GM10248 (cell line): ENCODE data around the gene TEKT4.
"Not testable (repeated sequence)": the region's sequence is repeated elsewhere in the genome, so short reads cannot be mapped to it uniquely, and the experiment has no call there.

ENCODE experiments used
- CTCF ChIA-PET: fragments of 300-600 bp; sonication (Branson Sonifier 250); formaldehyde crosslinking; extraction: SDS; loops from one replicate; lab custom pipeline; 2021; ENCODE audit warnings: antibody characterized with exemption; lab: Yijun Ruan, JAX
- POLR2A ChIA-PET: fragments of 350-650 bp; sonication (Branson Sonifier 250); formaldehyde crosslinking; extraction: SDS; loops from one replicate; lab custom pipeline; 2020; ENCODE audit warnings: antibody characterized with exemption; lab: Yijun Ruan, JAX
- DNase-seq: peaks from one replicate; pipeline ENCODE4 v3.0.0; 2012; ENCODE audit errors: extremely low spot score
- CTCF ChIP-seq: IDR thresholded peaks from 2 replicates; pipeline ENCODE4 v1.5.1; 2012; ENCODE audit warnings: mild to moderate bottlenecking, low read depth; ENCODE audit errors: extremely low read depth, missing control alignments, control extremely low read depth

TEKT4 gene

GRCh38 chr2:94879314-94879981 is 8.2 kb downstream of the TEKT4 start:
- no peak for TF ChIP-seq CTCF
- no peak for DNase-seq
- ChIA-PET CTCF (interaction anchor here (1.1 to 1.4 kb wide), 2 partner anchors 77 to 143 kb away, joined by 3 to 4 read pairs; no protein-coding TSS in a partner anchor), POLR2A (no interaction called here)

- ChIA-PET CTCF (no interaction called here), POLR2A (no interaction called here)
- DNase-seq: no peak
- TF ChIP-seq CTCF: no peak
Measured at GRCh38 chr2:94879982-94880377, 8.8 kb downstream of the TEKT4 start.

GRCh38 chr2:94880507-94880906 is 9.3 kb downstream of the TEKT4 start:
- DNase-seq: no peak
- ChIA-PET CTCF (interaction anchor here (0.9 kb wide), 1 partner anchor 9 kb away, joined by 4 read pairs; the partner anchor contains the start of gene TEKT4), POLR2A (no interaction called here)
- no peak for TF ChIP-seq CTCF

- POLR2A ChIA-PET: no interaction called here
Measured at GRCh38 chr2:94881070-94881469, 9.8 kb downstream of the TEKT4 start.

GRCh38 chr2:94890234-94890633 is 19.0 kb downstream of the TEKT4 start:
- no peak for TF ChIP-seq CTCF
- ChIA-PET POLR2A (no interaction called here), CTCF (no interaction called here)
- DNase-seq: no peak

More at GRCh38 chr2:94881070-94881469, 9.8 kb downstream of the TEKT4 start:
- CTCF ChIA-PET: interaction anchor here (0.9 kb wide), 1 partner anchor 9 kb away, joined by 4 read pairs; the partner anchor contains the start of gene TEKT4
- no peak for TF ChIP-seq CTCF
- no peak for DNase-seq

- DNase-seq, POLR2A ChIA-PET, CTCF ChIA-PET: not testable (repeated sequence)
Measured at GRCh38 chr2:94895273-94895672, 24.0 kb downstream of the TEKT4 start.

GRCh38 chr2:94906976-94907375 is 35.7 kb downstream of the TEKT4 start:
- POLR2A ChIA-PET, CTCF ChIA-PET, DNase-seq: not testable (repeated sequence)

GRCh38 chr2:94923196-94923595 is 52.0 kb downstream of the TEKT4 start:
- ChIA-PET CTCF (interaction anchor here (1.1 kb wide), 1 partner anchor 33 kb away, joined by 3 read pairs; no protein-coding TSS in a partner anchor), POLR2A (no interaction called here)
- no peak for TF ChIP-seq CTCF
- no peak for DNase-seq

GRCh38 chr2:94924999-94925398 is 53.8 kb downstream of the TEKT4 start:
- DNase-seq, CTCF ChIA-PET, POLR2A ChIA-PET: not testable (repeated sequence)
